Stimulated activated naive B cell treated with anti-CD40 and anti-IgM and Interleukin-4, amounts not matched to agents 10 μg/mL and 1 μg/mL and 100 μg/mL, for 72 hours (primary cell): Measurements from ENCODE around the gene GNPAT.

Experiments used
- ATAC-seq, 2 donors: fragments of 150-1000 bp; cut with Tn5 transposase; replicated peaks; 2 replicates each; pipeline ENCODE4 v1.10.0; 2021; ENCODE audit warnings: moderate library complexity in 1 of 2
- DNase-seq: peaks from one replicate; pipeline ENCODE4 v3.0.0; 2021
- H3K27ac Mint-ChIP-seq: one replicate; pipeline ENCODE4 v1.8.0; 2022; ENCODE audit warnings: mild to moderate bottlenecking, mixed read lengths
- H3K27me3 Mint-ChIP-seq, 2 donors: one replicate each; pipeline ENCODE4 v1.8.0; 2022; ENCODE audit warnings: mixed read lengths in 2 of 2
- H3K36me3 Mint-ChIP-seq, 2 donors: one replicate each; pipeline ENCODE4 v1.8.0; 2022; ENCODE audit warnings: mixed read lengths in 2 of 2, mild to moderate bottlenecking in 1 of 2
- H3K4me1 Mint-ChIP-seq, 2 donors: one replicate each; pipeline ENCODE4 v1.8.0; 2022; ENCODE audit warnings: mixed read lengths in 2 of 2, mild to moderate bottlenecking in 1 of 2
- H3K4me3 Mint-ChIP-seq, 2 donors: one replicate each; pipeline ENCODE4 v1.8.0; 2022; ENCODE audit warnings: mild to moderate bottlenecking in 2 of 2, mixed read lengths in 2 of 2, moderate library complexity in 1 of 2
- H3K9me3 Mint-ChIP-seq, 2 donors: one replicate each; pipeline ENCODE4 v1.8.0; 2022; ENCODE audit warnings: mixed read lengths in 2 of 2, mild to moderate bottlenecking in 1 of 2

Gene GNPAT

GRCh38 chr1:231219422-231220401 is 21.3 kb upstream of the GNPAT start:
- Mint-ChIP-seq H3K27ac (no peak overlapping the region), H3K36me3 (peaks cover 11 to 18% of the 10 kb centered on the region in 2 donors), H3K4me3 (no peak overlapping the region), H3K9me3 (no peaks in the 10 kb centered on the region), H3K27me3 (no peaks in the 10 kb centered on the region), H3K4me1 (peaks cover 12 to 22% of the 10 kb centered on the region in 2 donors)
- ATAC-seq (no peak), DNase-seq (no peak)

- Mint-ChIP-seq H3K4me1 (peaks cover 6 to 11% of the 10 kb centered on the region in 2 donors), H3K27ac (no peak overlapping the region), H3K36me3 (peaks cover 22 to 27% of the 10 kb centered on the region in 2 donors), H3K27me3 (no peaks in the 10 kb centered on the region), H3K9me3 (no peaks in the 10 kb centered on the region), H3K4me3 (no peak overlapping the region)
- DNase-seq (no peak), ATAC-seq (no peak)
Measured at GRCh38 chr1:231220801-231221200, 20.2 kb upstream of the GNPAT start.

- H3K27ac Mint-ChIP-seq: peak overlapping the region; percentile 32
- no peaks in the 10 kb centered on the region for H3K9me3 Mint-ChIP-seq
- peaks cover 44 to 60% of the 10 kb centered on the region in 2 donors for H3K36me3 Mint-ChIP-seq
- no peaks in the 10 kb centered on the region for H3K27me3 Mint-ChIP-seq
- ATAC-seq (no peak), DNase-seq (no peak)
- H3K4me1 Mint-ChIP-seq: peaks cover 4 to 10% of the 10 kb centered on the region in 2 donors
- H3K4me3 Mint-ChIP-seq: no peak overlapping the region
Measured at GRCh38 chr1:231226156-231226555, 14.9 kb upstream of the GNPAT start.

- H3K4me3 Mint-ChIP-seq: no peak overlapping the region
- ATAC-seq: no peak
- H3K27ac Mint-ChIP-seq: no peak overlapping the region
- peaks cover 23 to 37% of the 10 kb centered on the region in 2 donors for H3K4me1 Mint-ChIP-seq
- no peak for DNase-seq
- no peaks in the 10 kb centered on the region for H3K27me3 Mint-ChIP-seq
- no peaks in the 10 kb centered on the region for H3K9me3 Mint-ChIP-seq
- peaks cover 51 to 59% of the 10 kb centered on the region in 2 donors for H3K36me3 Mint-ChIP-seq
Measured at GRCh38 chr1:231231511-231231910, 9.5 kb upstream of the GNPAT start.

- Mint-ChIP-seq H3K9me3 (no peaks in the 10 kb centered on the region), H3K4me3 (peak overlapping the region in 1 of 2 donors; percentile 15), H3K27me3 (no peaks in the 10 kb centered on the region), H3K36me3 (peaks cover 55 to 62% of the 10 kb centered on the region in 2 donors), H3K4me1 (peaks cover 23 to 50% of the 10 kb centered on the region in 2 donors), H3K27ac (no peak overlapping the region)
- DNase-seq: no peak
- peak; percentile 75 to 83 for ATAC-seq
Measured at GRCh38 chr1:231232870-231233734, 7.9 kb upstream of the GNPAT start.

- H3K36me3 Mint-ChIP-seq: peaks cover 55 to 68% of the 10 kb centered on the region in 2 donors
- peaks cover 23 to 50% of the 10 kb centered on the region in 2 donors for H3K4me1 Mint-ChIP-seq
- H3K9me3 Mint-ChIP-seq: no peaks in the 10 kb centered on the region
- H3K27ac Mint-ChIP-seq: no peak overlapping the region
- H3K4me3 Mint-ChIP-seq: no peak overlapping the region
- no peak for DNase-seq
- ATAC-seq: no peak
- H3K27me3 Mint-ChIP-seq: no peaks in the 10 kb centered on the region
Measured at GRCh38 chr1:231233735-231234417, 7.1 kb upstream of the GNPAT start.

- DNase-seq (no peak), ATAC-seq (no peak)
- Mint-ChIP-seq H3K4me1 (peaks cover 25 to 50% of the 10 kb centered on the region in 2 donors), H3K9me3 (no peaks in the 10 kb centered on the region), H3K27me3 (no peaks in the 10 kb centered on the region), H3K36me3 (peaks cover 58 to 71% of the 10 kb centered on the region in 2 donors), H3K27ac (no peak overlapping the region), H3K4me3 (no peak overlapping the region)
Measured at GRCh38 chr1:231234506-231234905, 6.5 kb upstream of the GNPAT start.

GRCh38 chr1:231235526-231236207 is 5.3 kb upstream of the GNPAT start:
- Mint-ChIP-seq H3K27ac (no peak overlapping the region), H3K27me3 (no peaks in the 10 kb centered on the region), H3K4me1 (peaks cover 28 to 50% of the 10 kb centered on the region in 2 donors), H3K4me3 (no peak overlapping the region), H3K36me3 (peaks cover 56 to 64% of the 10 kb centered on the region in 2 donors), H3K9me3 (no peaks in the 10 kb centered on the region)
- ATAC-seq (no peak), DNase-seq (no peak)

- H3K36me3 Mint-ChIP-seq: peaks cover 51 to 62% of the 10 kb centered on the region in 2 donors
- no peak overlapping the region for H3K27ac Mint-ChIP-seq
- H3K4me3 Mint-ChIP-seq: no peak overlapping the region
- ATAC-seq (no peak), DNase-seq (no peak)
- H3K9me3 Mint-ChIP-seq: no peaks in the 10 kb centered on the region
- peaks cover 23 to 45% of the 10 kb centered on the region in 2 donors for H3K4me1 Mint-ChIP-seq
- no peaks in the 10 kb centered on the region for H3K27me3 Mint-ChIP-seq
Measured at GRCh38 chr1:231236208-231236591, 4.8 kb upstream of the GNPAT start.

GRCh38 chr1:231236938-231237337 is 4.1 kb upstream of the GNPAT start:
- H3K27ac Mint-ChIP-seq: no peak overlapping the region
- H3K4me3 Mint-ChIP-seq: no peak overlapping the region
- H3K36me3 Mint-ChIP-seq: peaks cover 49 to 59% of the 10 kb centered on the region in 2 donors
- no peaks in the 10 kb centered on the region for H3K9me3 Mint-ChIP-seq
- no peaks in the 10 kb centered on the region for H3K27me3 Mint-ChIP-seq
- ATAC-seq (no peak), DNase-seq (no peak)
- peaks cover 21 to 49% of the 10 kb centered on the region in 2 donors for H3K4me1 Mint-ChIP-seq

- H3K4me1 Mint-ChIP-seq: peaks cover 20 to 51% of the 10 kb centered on the region in 2 donors
Measured at GRCh38 chr1:231238298-231238697, 2.7 kb upstream of the GNPAT start.

GRCh38 chr1:231240531-231240882 is 505 bp upstream of the GNPAT start:
- peak overlapping the region; percentile 98 for H3K27ac Mint-ChIP-seq
- peak overlapping the region; percentile 97 to 98 for H3K4me3 Mint-ChIP-seq
- H3K4me1 Mint-ChIP-seq: peaks cover 24 to 64% of the 10 kb centered on the region in 2 donors
- no peaks in the 10 kb centered on the region for H3K27me3 Mint-ChIP-seq
- H3K36me3 Mint-ChIP-seq: peaks cover 42 to 58% of the 10 kb centered on the region in 2 donors
- no peaks in the 10 kb centered on the region for H3K9me3 Mint-ChIP-seq
- ATAC-seq: peak; percentile 14 to 17
- DNase-seq: no peak

More at GRCh38 chr1:231238298-231238697, 2.7 kb upstream of the GNPAT start:
- Mint-ChIP-seq H3K4me3 (no peak overlapping the region), H3K9me3 (no peaks in the 10 kb centered on the region), H3K27ac (no peak overlapping the region), H3K27me3 (no peaks in the 10 kb centered on the region), H3K36me3 (peaks cover 42 to 51% of the 10 kb centered on the region in 2 donors)
- ATAC-seq (no peak), DNase-seq (no peak)

- peaks cover 32 to 52% of the 10 kb centered on the region in 2 donors for H3K36me3 Mint-ChIP-seq
- no peaks in the 10 kb centered on the region for H3K27me3 Mint-ChIP-seq
- no peaks in the 10 kb centered on the region for H3K9me3 Mint-ChIP-seq
- H3K4me1 Mint-ChIP-seq: peaks cover 20 to 58% of the 10 kb centered on the region in 2 donors
- peak overlapping the region; percentile 97 to 98 for H3K4me3 Mint-ChIP-seq
- H3K27ac Mint-ChIP-seq: peak overlapping the region; percentile 98
- ATAC-seq: peak; percentile 24 to 25
- DNase-seq: no peak
Measured at GRCh38 chr1:231241750-231242149, 738 bp downstream of the GNPAT start.
